Epithelial cell of esophagus (primary cell): Measurements from ENCODE around the gene SORCS2.
"Not testable (repeated sequence)": the region's sequence is repeated elsewhere in the genome, so short reads cannot be mapped to it uniquely, and the experiment has no call there.

Experiments used
- DNase-seq: peaks from one replicate; pipeline ENCODE4 v3.0.0; 2010; ENCODE audit warnings: low read depth
- H3K4me3 ChIP-seq: 2 replicates; pipeline ENCODE4 v1.5.1; 2011; ENCODE audit warnings: mild to moderate bottlenecking, low read length, control low read depth
- CTCF ChIP-seq: IDR thresholded peaks from 2 replicates; pipeline ENCODE4 v1.5.1; 2011; ENCODE audit warnings: low read depth, mild to moderate bottlenecking, low read length, control low read depth, inconsistent platforms; ENCODE audit not compliant: insufficient read depth; ENCODE audit errors: missing control alignments

Gene SORCS2

DNA sequence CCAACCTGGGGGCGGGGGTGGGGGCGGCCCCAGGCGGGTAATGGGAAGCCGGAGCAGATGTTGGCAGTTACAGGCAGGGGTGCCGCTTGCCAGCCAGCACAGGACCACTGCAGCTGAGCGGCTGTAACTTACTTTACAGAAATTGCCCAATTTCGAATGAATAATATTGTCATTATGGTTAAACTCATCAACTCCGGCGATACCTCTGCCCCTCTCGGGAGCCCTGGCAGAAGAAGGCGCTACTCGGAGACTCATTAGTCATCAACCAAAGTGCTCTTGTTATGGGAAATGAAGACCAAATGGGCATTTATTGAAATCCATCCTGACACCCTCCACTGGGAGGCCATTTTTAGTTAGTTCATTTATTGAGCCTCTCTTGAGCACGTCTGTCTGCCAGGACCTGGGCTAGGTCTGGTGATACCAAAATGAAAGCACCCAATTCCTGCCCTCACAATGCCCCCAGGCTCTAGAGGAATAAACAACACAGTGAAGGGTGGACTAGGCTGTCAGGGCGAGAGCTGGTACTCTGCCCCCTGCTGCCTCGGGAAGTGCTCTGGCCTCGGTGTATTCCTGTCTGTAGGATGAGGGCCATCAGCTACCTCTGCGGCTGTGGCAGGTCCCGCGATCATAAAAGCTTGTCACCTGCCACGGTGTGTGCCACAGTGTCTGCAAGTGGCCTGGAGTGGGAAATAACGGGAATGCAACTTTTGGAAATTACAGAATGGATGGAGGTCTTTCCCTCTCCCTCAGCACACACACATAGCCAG lies 401.5 kb downstream of the SORCS2 start:
- no peak overlapping the region for H3K4me3 ChIP-seq
- TF ChIP-seq CTCF: no peak
- DNase-seq: no peak

- no peak overlapping the region for H3K4me3 ChIP-seq
- DNase-seq: no peak
- TF ChIP-seq CTCF: no peak
Measured at GRCh38 chr4:7595934-7596461, 403.7 kb downstream of the SORCS2 start.

DNA sequence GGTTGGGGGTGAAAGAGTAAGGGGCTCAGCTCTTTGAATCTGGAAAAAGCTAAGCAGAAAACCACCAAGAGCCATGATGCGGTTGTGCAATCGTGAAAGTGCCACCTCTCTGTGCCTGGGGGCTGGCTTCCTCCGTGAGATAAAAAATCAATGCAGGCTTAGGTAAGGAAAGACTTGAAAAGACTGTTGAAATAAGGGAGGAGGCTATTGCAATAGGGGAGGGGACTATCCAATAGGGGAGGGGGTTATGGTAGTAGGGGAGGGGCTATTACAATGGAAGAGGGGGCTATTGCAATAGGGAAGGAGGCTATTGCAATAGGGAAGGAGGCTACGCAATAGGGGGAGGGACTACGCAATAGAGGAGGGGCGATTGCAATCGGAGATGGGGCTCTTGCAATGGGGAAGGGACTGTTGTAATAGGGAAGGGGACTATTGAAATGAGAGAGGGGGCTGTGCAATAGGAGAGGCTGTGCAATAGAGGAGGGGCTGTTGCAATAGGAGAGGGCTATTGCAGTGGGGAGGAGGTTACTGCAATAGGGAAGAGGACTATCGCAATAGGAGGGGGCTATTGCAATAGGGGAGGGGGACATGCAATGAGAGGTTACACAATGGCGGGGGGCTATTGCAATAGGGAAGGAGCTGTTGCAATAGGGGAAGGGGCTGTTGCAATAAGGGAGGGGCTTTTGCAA lies 404.7 kb downstream of the SORCS2 start:
- no peak for DNase-seq
- no peak for TF ChIP-seq CTCF
- H3K4me3 ChIP-seq: no peak overlapping the region

GRCh38 chr4:7598939-7599790 lies 406.8 kb downstream of the SORCS2 start:
- no peak for DNase-seq
- H3K4me3 ChIP-seq: no peak overlapping the region
- TF ChIP-seq CTCF: no peak

GRCh38 chr4:7600247-7600646 lies 407.9 kb downstream of the SORCS2 start:
- DNase-seq: no peak
- TF ChIP-seq CTCF: no peak
- no peak overlapping the region for H3K4me3 ChIP-seq

- H3K4me3 ChIP-seq, DNase-seq: not testable (repeated sequence)
Measured at GRCh38 chr4:7602166-7602565, 409.8 kb downstream of the SORCS2 start.
